Measurements from ENCODE around the gene AFP. TPM values are rescaled to one million over a fixed set of nuclear protein-coding genes. Genes with fewer than 3 reads are reported as not detected.

AFP gene
- total and polyA plus RNA-seq, 2 of the 13 experiments (the other 11 are each of a cell fraction or from before 2014, with no cell fraction given), result 9,434 to 13,105 TPM

DNA sequence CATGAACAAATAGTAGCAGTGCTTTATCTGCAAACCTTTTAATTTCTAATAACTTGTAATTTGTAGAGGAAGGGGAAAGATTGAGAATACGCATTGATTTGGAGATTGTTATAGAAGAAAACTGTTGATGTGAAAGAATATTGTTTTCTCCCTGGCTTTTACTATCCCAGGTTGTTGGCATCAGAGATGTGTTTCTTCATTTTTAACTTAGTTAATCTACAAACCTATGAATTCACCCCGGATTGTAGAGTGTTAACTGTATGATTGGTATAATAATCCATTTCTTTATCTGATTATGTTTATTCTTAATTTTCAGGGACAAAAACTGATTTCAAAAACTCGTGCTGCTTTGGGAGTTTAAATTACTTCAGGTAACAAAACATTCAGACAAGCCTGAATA is 18.9 kb downstream of the AFP start:
- 94% methylated on average over 3 of the region's 3 CpGs for WGBS (ENCODE audit: low lambda C conversion rate)
- Histone ChIP-seq H3K79me2 (ENCODE audit: insufficient read depth, low read length) (no peaks in the 10 kb centered on the region), H3K9me3 (ENCODE audit: low read length) (no peaks in the 10 kb centered on the region), H3K4me3 (replicated peaks in 1 of 3; ENCODE audit: insufficient read depth in 1 of 3, low read depth in 2 of 3, low read length in 3 of 3) (no peak overlapping the region), H3K36me3 (replicated peaks in 1 of 2; ENCODE audit: control insufficient read depth in 1 of 2, insufficient read depth in 2 of 2, low read length in 2 of 2) (peaks cover 5 to 44% of the 10 kb centered on the region in 2 experiments), H4K20me1 (ENCODE audit: insufficient read depth, low read length) (peaks cover 23% of the 10 kb centered on the region), H3K27ac (ENCODE audit: extremely low read length, insufficient read depth, low read length) (peak overlapping the region; percentile 6), H2AFZ (ENCODE audit: low read length) (no peak overlapping the region), H3K27me3 (ENCODE audit: control insufficient read depth in 1 of 2, insufficient read depth in 2 of 2, low read length in 2 of 2) (no peaks in the 10 kb centered on the region), H3K4me2 (ENCODE audit: low read depth, low read length) (no peak overlapping the region), H3K4me1 (ENCODE audit: insufficient read depth, low read length) (peaks cover 29% of the 10 kb centered on the region), H3K9ac (ENCODE audit: insufficient read depth, low read depth, low read length) (no peak overlapping the region)
- DNase-seq (ENCODE audit: low spot score), result no peak
- ATAC-seq, result no peak
- in situ Hi-C loops (cut with HindIII; ENCODE audit: extremely low pct_ligation_motif_present, low pct_unique_long_range_greater_than_20kb), result loop anchor here (25.0 kb wide), 1 partner anchor 107 kb away; no protein-coding TSS in a partner anchor
- TF ChIP-seq POLR2A (IDR thresholded peaks at IDR 0.05; ENCODE audit: insufficient read depth in 1 of 2, low read depth in 2 of 2, low read length in 2 of 2) (peak; percentile 31 to 38; a peak in 2 of 4 replicates), PRMT3 (CRISPR knock-in tag; IDR thresholded peaks at IDR 0.05; ENCODE audit: borderline replicate concordance, low read depth) (no peak), MBD4 (IDR thresholded peaks at IDR 0.05; ENCODE audit: borderline replicate concordance, low read length) (peak; percentile 93)
- intact Hi-C loops (cut with micrococcal nuclease; ENCODE audit: unreplicated experiment), result no loop called here
- no peak for FAIRE-seq
- ChIA-PET POLR2A (no interaction called here), CTCF (ENCODE audit: low intra/inter-chr PET ratio, low total read pairs) (no interaction called here)
- BruUV-seq (replicated peaks), result TSS peak; percentile 8

DNA sequence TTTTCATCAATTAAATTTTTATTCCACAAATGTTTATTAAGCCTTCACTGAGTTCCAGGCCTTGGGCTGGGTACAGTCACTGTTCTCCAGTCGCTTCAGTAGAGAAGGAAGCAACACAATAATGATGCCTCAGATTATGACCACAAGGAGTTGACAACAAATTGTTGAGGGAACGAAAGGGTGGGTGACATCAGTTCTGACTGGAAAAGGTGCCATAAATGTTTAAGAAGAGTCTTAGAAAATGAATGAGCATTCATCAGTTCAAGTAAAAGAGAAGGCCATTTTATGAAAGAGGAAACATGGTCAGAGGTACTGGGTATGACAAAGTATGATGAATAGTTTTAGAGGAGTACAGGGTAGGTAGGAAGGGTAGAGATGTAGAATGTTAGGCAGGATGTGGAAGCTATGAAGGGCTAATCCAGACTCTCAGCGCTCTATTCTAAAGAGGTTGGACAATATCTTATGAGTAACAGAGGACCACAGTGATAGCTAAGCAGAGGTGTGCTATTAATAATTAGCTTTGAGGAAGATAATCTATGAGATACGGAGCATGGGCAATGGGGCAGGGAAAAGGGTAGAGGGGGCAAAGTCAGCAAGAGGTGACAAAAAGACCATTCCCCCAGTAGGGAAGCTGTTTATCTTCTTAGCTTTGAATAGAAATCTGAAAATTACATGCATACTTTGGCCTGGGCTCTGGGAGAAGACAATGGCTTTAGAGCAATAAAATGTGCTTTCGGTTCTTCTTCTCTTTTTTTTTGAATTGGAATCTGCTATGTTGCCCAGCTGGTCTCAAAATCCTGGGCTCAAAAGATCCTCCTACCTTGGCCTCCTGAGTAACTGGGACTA is 20.4 kb downstream of the AFP start:
- intact Hi-C loops (cut with micrococcal nuclease; ENCODE audit: unreplicated experiment) (no loop called here), in situ Hi-C loops (cut with HindIII; ENCODE audit: extremely low pct_ligation_motif_present, low pct_unique_long_range_greater_than_20kb) (loop anchor here (25.0 kb wide), 1 partner anchor 106 kb away; no protein-coding TSS in a partner anchor)
- DNase-seq (ENCODE audit: low spot score) (no peak), FAIRE-seq (no peak), ATAC-seq (peak; percentile 12)
- Histone ChIP-seq H3K9ac (ENCODE audit: insufficient read depth, low read depth, low read length) (no peak overlapping the region), H3K27ac (ENCODE audit: extremely low read length, insufficient read depth, low read length) (peak overlapping the region; percentile 34), H3K27me3 (ENCODE audit: control insufficient read depth in 1 of 2, insufficient read depth in 2 of 2, low read length in 2 of 2) (no peaks in the 10 kb centered on the region), H4K20me1 (ENCODE audit: insufficient read depth, low read length) (peaks cover 14% of the 10 kb centered on the region), H3K4me2 (ENCODE audit: low read depth, low read length) (no peak overlapping the region), H3K4me1 (ENCODE audit: insufficient read depth, low read length) (peaks cover 19% of the 10 kb centered on the region), H3K79me2 (ENCODE audit: insufficient read depth, low read length) (no peaks in the 10 kb centered on the region), H3K36me3 (replicated peaks in 1 of 2; ENCODE audit: control insufficient read depth in 1 of 2, insufficient read depth in 2 of 2, low read length in 2 of 2) (peaks cover 5 to 29% of the 10 kb centered on the region in 2 experiments), H2AFZ (ENCODE audit: low read length) (no peak overlapping the region), H3K9me3 (ENCODE audit: low read length) (no peaks in the 10 kb centered on the region), H3K4me3 (replicated peaks in 1 of 3; ENCODE audit: insufficient read depth in 1 of 3, low read depth in 2 of 3, low read length in 3 of 3) (no peak overlapping the region)
- no TSS peak for BruUV-seq (replicated peaks)
- WGBS (ENCODE audit: low lambda C conversion rate), result 79% methylated on average over 5 of the region's 5 CpGs
- ChIA-PET CTCF (ENCODE audit: low intra/inter-chr PET ratio, low total read pairs) (no interaction called here), POLR2A (interaction anchor here (1.2 to 1.4 kb wide), 3 partner anchors 10 to 54 kb away, joined by 3 to 4 read pairs (median 3); no protein-coding TSS in a partner anchor)
- TF ChIP-seq KMT2A (CRISPR knock-in tag; IDR thresholded peaks at IDR 0.05), result 0 out of 2 replicates have a peak, but pooled peaks have one; percentile 14
- peak; percentile 56 to 64 for TF ChIP-seq POLR2A (IDR thresholded peaks at IDR 0.05; ENCODE audit: insufficient read depth in 1 of 2, low read depth in 2 of 2, low read length in 2 of 2)
- peak; percentile 53; the same call in 1 of the 2 replicates for TF ChIP-seq MEF2D (CRISPR knock-in tag; IDR thresholded peaks at IDR 0.05)
- TF ChIP-seq ZNF816 (CRISPR knock-in tag; IDR thresholded peaks at IDR 0.05; ENCODE audit: borderline replicate concordance), result peak; percentile 81; the same call in 1 of the 2 replicates
- TF ChIP-seq, protein P1, sequence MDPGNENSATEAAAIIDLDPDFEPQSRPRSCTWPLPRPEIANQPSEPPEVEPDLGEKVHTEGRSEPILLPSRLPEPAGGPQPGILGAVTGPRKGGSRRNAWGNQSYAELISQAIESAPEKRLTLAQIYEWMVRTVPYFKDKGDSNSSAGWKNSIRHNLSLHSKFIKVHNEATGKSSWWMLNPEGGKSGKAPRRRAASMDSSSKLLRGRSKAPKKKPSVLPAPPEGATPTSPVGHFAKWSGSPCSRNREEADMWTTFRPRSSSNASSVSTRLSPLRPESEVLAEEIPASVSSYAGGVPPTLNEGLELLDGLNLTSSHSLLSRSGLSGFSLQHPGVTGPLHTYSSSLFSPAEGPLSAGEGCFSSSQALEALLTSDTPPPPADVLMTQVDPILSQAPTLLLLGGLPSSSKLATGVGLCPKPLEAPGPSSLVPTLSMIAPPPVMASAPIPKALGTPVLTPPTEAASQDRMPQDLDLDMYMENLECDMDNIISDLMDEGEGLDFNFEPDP (CRISPR knock-in tag; conservative IDR thresholded peaks at IDR 0.05), result 0 out of 2 replicates have a peak, but pooled peaks have one; percentile 73
- peak; percentile 24; the same call in 1 of the 2 replicates for TF ChIP-seq ZNF562 (CRISPR knock-in tag; IDR thresholded peaks at IDR 0.05; ENCODE audit: borderline replicate concordance)
- TF ChIP-seq ZFP36L1 (CRISPR knock-in tag; IDR thresholded peaks at IDR 0.05), result peak; percentile 79; the same call in 1 of the 2 replicates
- peak; percentile 75; the same call in 1 of the 2 replicates for TF ChIP-seq IRX3 (CRISPR knock-in tag; IDR thresholded peaks at IDR 0.05; ENCODE audit: borderline replicate concordance, low read depth)
- peak; percentile 57; the same call in 1 of the 2 replicates for TF ChIP-seq ZNF841 (CRISPR knock-in tag; IDR thresholded peaks at IDR 0.05; ENCODE audit: borderline replicate concordance)
- TF ChIP-seq ZBTB42 (CRISPR knock-in tag; IDR thresholded peaks at IDR 0.05), result no peak
- no peak for TF ChIP-seq SRSF9 (IDR thresholded peaks at IDR 0.05; ENCODE audit: borderline replicate concordance, insufficient read depth, low read depth, low read length, poor library complexity, severe bottlenecking)
- TF ChIP-seq SRF (IDR thresholded peaks at IDR 0.05; ENCODE audit: low read depth, low read length), result no peak
- TF ChIP-seq PAF1 (CRISPR knock-in tag; IDR thresholded peaks at IDR 0.05), result peak; percentile 92
- TF ChIP-seq ZNF558 (CRISPR knock-in tag; IDR thresholded peaks at IDR 0.05; ENCODE audit: borderline replicate concordance), result 0 out of 2 replicates have a peak, but pooled peaks have one; percentile 18
